Hepatocyte (in vitro differentiated cells): ENCODE results near the gene ZNF319.

ENCODE experiments used
- EZH2 ChIP-seq: fragments of 200-600 bp; sonication (generic); IDR thresholded peaks from 2 replicates; pipeline ENCODE4 v1.6.1; 2016; ENCODE audit warnings: antibody characterized with exemption, mild to moderate bottlenecking, borderline replicate concordance
- TF ChIP-seq, protein P1 (sequence below): fragments of 200-600 bp; sonication (generic); IDR thresholded peaks from 2 replicates; pipeline ENCODE4 v1.5.1; 2016; ENCODE audit warnings: antibody characterized with exemption, mild to moderate bottlenecking; ENCODE audit not compliant: poor library complexity

DNA sequence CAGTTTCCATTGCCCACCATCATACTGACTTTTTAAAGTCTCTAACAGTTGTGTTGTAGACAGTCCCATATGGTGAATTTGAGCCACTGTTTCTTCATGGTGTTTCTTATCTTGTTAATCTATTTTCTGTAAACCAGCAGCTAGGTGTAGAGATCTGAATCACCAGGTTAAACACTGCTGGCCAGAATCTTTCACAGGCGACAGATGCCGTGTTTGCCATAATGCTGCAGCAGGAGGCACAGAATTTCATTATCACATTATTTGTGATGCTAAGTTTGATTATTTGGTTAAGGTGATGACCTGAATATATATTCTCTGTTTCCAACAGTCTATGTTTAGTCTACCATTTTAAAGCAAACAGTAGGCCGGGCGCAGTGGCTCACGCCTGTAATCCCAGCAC, 18.1 kb downstream of the ZNF319 start:
- TF ChIP-seq, protein P1, sequence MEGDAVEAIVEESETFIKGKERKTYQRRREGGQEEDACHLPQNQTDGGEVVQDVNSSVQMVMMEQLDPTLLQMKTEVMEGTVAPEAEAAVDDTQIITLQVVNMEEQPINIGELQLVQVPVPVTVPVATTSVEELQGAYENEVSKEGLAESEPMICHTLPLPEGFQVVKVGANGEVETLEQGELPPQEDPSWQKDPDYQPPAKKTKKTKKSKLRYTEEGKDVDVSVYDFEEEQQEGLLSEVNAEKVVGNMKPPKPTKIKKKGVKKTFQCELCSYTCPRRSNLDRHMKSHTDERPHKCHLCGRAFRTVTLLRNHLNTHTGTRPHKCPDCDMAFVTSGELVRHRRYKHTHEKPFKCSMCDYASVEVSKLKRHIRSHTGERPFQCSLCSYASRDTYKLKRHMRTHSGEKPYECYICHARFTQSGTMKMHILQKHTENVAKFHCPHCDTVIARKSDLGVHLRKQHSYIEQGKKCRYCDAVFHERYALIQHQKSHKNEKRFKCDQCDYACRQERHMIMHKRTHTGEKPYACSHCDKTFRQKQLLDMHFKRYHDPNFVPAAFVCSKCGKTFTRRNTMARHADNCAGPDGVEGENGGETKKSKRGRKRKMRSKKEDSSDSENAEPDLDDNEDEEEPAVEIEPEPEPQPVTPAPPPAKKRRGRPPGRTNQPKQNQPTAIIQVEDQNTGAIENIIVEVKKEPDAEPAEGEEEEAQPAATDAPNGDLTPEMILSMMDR = no peak
- no peak for TF ChIP-seq EZH2
